Spleen (tissue), 7 donors: ENCODE results near the gene PEX5.

Experiments
- CTCF ChIP-seq, 11 experiments: fragments of 200-600 bp in 7 of 11; fragments of 450-650 bp in 4 of 11; sonication (generic) in 4 of 11; IDR thresholded peaks in 8 of 11; conservative IDR thresholded peaks in 3 of 11; 1 replicate in 7 of 11; 2 replicates in 4 of 11; pipeline versions ENCODE4 v1.4.0 to v1.8.0; 2016 to 2021; ENCODE audit warnings: antibody characterized with exemption in 11 of 11, inconsistent platforms in 4 of 11, mild to moderate bottlenecking in 1 of 11
- POLR2A ChIP-seq, 3 donors: fragments of 450-650 bp; IDR thresholded peaks; one replicate each; pipeline ENCODE4 v1.5.1; 2017; ENCODE audit warnings: antibody characterized with exemption in 3 of 3, mild to moderate bottlenecking in 1 of 3
- POLR2AphosphoS5 ChIP-seq, 3 donors: sonication (generic); formaldehyde crosslinking; IDR thresholded peaks; one replicate each; pipeline ENCODE4 v1.5.1; 2017; ENCODE audit warnings: antibody characterized with exemption in 3 of 3
- donor health status: DM: no; HTN: no; CAD: no; lungs with moderate emphysema.
- donor health status: DM: no; HTN: no; CAD: no.
- donor health status: DM: no; HTN: no; CAD: no.

GRCh38 chr12:7178481-7178880 is 11.0 kb upstream of the PEX5 start:
- TF ChIP-seq CTCF (IDR thresholded peaks at IDR 0.05 in 8 of 11, conservative IDR thresholded peaks at IDR 0.05 in 3 of 11) (no peak), POLR2A (IDR thresholded peaks at IDR 0.05) (no peak), POLR2AphosphoS5 (IDR thresholded peaks at IDR 0.05) (no peak)
